ENCODE results near the gene TSTD1.
"Not testable (repeated sequence)": the region's sequence is repeated elsewhere in the genome, so short reads cannot be mapped to it uniquely, and the experiment has no call there.

The TSTD1 gene

DNA sequence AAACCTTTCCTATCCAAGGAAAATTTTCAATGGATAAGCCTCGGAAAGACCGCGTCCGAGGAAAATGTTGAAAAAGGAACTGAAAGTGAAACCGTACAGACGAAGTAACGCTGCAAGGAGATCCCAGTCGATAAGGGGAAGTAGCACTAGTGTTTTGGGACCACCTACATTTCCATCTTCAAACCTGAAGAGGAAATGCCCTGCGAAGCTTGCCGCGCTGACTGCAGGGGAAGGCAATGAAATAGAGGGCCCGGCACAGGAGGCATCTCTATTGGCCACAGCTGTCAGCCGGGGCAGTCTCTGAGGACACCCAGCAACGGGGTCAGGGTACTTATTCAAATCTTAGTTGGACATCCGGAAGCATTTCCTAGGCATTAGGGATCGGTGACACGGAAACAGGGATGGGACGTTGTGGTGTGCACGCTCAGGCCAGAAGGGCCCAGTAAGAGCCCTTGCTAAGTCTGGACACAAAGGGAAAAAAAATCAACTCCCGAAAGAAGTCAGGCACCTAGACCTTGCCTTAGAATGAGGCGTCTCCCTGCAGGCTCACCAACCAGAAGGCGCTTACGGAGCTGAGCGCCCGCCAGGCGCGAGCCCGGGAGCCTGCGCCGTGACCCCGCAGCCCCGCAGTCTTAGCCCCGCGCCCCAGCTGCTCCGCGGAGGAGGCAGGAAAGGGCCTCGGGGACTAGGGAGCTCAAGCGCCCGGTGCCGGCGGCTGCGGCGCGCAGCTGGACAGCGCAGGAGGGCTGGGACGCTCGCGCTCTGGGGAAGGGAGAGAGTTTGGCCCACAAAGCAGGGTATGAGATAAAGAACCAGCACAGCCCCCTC lies 6.4 kb upstream of the TSTD1 start:
- in situ Hi-C loops (cut with HindIII; ENCODE audit: low pct_ligation_motif_present, low pct_unique_long_range_greater_than_20kb, low sequenced_read_pairs), result no loop called here
- peak; percentile 63 for DNase-seq

DNA sequence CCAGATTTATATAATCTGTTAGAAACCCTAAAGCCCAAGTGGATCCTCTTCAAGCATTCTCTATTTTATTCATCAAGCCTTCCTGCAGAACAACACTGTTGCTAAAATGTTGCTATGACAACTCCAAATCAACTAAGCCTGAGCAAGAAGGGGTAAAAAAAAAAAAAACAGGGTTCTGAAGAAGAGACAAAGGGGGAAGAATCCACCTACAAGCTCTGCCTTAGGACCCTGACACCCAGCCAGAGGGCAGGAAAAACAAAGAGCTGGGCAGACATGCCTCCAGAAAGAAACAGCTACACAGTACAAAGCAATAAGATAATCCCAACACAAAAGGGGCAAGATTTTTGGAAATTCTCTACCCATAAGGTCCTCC lies 5.8 kb upstream of the TSTD1 start:
- in situ Hi-C loops (cut with HindIII; ENCODE audit: low pct_ligation_motif_present, low pct_unique_long_range_greater_than_20kb, low sequenced_read_pairs), result no loop called here
- no peak for DNase-seq

DNA sequence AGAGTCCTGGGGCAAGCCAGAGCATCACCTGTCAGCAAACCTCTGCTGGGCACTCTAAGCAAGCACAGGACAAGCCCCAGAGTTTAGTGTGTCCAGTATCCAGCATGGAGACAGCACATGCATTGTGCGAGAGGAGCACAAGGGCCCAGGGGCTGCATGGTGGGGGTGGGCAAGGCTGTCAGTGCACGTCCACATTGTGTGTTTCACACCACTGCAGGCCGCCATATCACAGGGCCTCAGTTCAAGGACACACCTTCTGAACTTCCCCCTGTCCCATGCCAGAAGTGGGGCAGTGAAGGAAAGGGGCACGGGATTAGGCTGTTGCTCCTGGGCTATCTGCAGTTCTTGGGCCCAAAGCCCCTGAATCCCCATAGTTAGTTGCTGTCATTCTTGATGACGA lies 782 bp upstream of the TSTD1 start:
- in situ Hi-C loops (cut with HindIII; ENCODE audit: low pct_ligation_motif_present, low pct_unique_long_range_greater_than_20kb, low sequenced_read_pairs), result no loop called here

DNA sequence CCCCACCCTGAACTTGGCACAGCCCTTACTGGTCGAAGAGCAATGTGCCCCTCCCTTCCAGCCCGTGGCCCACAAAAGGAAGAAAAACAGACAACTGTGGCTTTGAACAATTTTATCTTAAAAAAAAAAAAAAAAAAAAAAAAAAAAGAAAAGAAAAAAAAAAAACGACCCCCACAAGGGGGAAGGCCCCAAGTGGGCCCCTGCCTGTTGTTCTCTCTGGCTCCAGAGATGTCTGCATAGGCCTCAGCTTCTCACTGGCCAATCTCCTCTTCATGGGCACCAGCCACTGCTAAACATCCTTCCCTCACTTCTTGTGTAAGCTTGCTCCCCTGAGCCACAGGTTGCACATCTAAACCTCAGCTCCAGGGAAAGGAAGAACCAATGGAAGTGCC lies 386 bp upstream of the TSTD1 start:
- no peak for DNase-seq
- in situ Hi-C loops (cut with HindIII; ENCODE audit: low pct_ligation_motif_present, low pct_unique_long_range_greater_than_20kb, low sequenced_read_pairs), result no loop called here

More for the DNA sequence above, 782 bp upstream of the TSTD1 start:
- DNase-seq, result no peak

DNA sequence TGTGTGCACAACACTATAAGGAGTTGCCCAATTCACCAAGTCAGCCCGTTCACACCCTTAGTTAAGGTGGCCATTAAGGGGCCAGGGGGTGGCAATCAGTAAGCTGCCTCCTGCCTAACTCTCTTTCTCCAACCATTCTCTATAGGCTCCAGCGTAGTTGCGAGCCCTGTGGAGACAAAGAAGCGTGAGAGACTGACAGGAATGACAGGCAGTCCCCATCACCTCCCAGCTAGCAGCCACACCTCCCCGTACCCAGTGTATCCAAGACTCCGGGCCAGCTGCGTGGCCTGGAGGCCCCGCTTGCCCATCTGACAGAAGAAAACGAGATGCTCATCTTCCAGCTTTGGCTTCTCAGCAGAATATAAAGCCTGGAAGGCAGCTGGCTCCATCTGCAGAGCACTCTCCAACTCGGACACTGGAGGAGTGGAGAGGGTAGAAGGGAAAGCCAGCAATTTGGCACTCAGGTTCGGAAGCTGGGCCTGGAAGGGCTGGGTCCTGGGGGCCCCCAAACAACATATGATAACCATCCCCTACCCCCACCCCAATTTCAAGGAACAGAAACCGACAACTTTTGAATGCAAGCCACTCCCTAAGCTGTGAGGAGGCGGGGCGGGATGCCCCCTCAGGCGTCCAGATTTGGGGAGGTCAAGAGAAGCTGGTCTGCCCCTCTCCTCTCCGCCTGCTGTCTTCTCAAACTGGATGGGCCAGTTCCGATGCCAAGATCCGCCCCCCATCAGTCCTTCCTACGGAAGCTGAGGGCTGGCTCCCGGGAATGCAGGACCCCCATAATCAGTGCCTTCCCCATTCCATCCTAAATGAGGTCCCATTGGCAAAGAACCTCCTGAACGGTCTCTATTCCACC lies 872 bp downstream of the TSTD1 start:
- DNase-seq, result no peak
- in situ Hi-C loops (cut with HindIII; ENCODE audit: low pct_ligation_motif_present, low pct_unique_long_range_greater_than_20kb, low sequenced_read_pairs), result no loop called here

DNA sequence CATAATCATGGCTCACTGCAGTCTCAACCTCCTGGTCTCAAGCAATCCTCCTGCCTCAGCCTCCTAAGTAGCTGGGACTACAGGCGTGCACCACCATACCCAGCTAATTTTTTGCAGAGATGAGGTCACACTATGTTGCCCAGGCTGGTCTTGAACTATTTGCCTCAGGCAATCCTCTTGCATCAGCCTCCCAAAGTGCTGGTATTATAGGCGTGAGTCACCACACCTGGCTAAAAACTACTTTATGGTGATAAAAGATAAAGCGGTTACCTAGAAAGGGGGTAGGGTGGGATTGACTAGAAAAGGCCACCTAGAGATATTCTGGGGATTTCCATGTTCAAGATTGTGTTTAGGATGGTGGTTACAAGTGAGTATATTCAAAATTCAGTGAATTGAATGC lies 5.0 kb downstream of the TSTD1 start:
- in situ Hi-C loops (cut with HindIII; ENCODE audit: low pct_ligation_motif_present, low pct_unique_long_range_greater_than_20kb, low sequenced_read_pairs), result no loop called here
- DNase-seq, result no peak

DNA sequence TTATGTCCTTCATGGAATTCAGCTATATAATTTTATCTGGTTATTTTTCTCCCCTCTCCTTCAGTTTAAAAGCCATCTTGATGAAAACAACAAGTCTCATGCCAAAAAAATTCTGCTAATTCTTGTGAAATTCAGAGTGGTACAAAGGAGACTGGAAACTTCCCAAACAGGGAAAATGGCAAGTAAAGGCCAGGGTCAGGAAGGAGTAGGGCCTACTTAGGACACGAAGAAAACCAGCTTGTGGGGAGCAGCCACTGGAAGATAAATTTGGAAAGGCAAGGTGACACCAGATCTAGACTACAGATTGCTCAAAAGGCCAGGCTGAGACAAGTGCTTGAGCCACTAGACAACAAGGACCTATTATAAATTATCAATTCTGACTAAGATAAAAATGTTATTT lies 6.4 kb downstream of the TSTD1 start:
- in situ Hi-C loops (cut with HindIII; ENCODE audit: low pct_ligation_motif_present, low pct_unique_long_range_greater_than_20kb, low sequenced_read_pairs), result no loop called here

DNA sequence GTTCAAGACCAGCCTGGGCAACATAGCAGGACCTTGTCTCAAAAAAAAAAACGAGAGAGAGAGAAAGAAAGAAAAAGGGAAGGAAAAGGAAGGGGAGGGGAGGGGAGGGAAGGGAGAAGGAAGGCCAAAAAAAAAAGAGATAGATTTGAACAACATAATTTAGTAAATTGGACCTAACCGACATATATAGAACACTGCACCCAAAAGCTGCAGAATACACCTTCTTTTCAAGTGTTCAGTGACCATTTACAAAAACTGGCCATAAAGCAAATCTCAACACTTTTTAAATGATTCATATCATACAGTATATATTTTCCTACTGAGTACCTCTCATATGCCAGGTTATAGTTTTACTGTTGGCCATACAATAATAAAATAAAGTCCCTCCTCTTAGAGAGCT lies 6.9 kb downstream of the TSTD1 start:
- in situ Hi-C loops (cut with HindIII; ENCODE audit: low pct_ligation_motif_present, low pct_unique_long_range_greater_than_20kb, low sequenced_read_pairs), result no loop called here

More for the DNA sequence above, 6.4 kb downstream of the TSTD1 start:
- DNase-seq, result no peak

DNA sequence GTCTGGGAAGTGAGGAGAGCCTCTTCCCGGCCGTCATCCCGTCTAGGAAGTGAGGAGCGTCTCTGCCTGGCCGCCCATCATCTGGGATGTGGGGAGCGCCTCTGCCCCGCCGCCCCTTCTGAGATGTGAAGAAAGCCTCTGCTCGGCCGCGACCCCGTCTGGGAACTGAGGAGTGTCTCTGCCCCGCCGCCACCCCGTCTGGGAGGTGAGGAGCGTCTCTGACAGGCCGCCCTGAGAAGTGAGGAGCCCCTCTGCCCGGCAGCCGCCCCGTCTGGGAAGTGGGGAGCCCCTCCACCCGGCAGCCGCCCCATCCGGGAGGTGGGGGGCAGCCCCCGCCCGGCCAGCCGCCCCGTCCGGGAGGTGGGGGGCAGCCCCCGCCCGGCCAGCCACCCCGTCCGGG lies 9.3 kb downstream of the TSTD1 start:
- in situ Hi-C loops (cut with HindIII; ENCODE audit: low pct_ligation_motif_present, low pct_unique_long_range_greater_than_20kb, low sequenced_read_pairs); DNase-seq: not testable (repeated sequence)

More for the DNA sequence above, 6.9 kb downstream of the TSTD1 start:
- DNase-seq, result no peak

DNA sequence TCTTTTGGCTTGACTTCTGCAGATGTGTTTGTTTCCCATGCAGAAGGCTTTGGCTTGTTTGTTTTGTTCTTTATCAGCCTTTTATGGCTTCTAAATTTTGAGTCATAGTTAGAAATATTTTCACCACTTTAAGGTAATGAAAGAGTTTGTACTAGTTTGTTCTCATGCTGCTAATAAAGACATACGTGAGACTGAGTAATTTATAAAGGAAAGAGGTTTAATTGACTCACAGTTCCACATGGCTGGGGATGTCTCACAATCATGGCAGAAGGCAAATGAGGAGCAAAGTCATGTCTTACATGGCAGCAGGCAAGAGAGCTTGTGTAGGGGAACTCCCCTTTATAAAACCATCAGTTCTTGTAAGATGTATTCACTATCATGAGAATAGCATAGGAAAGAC lies 11.8 kb downstream of the TSTD1 start:
- DNase-seq; in situ Hi-C loops (cut with HindIII; ENCODE audit: low pct_ligation_motif_present, low pct_unique_long_range_greater_than_20kb, low sequenced_read_pairs): not testable (repeated sequence)

DNA sequence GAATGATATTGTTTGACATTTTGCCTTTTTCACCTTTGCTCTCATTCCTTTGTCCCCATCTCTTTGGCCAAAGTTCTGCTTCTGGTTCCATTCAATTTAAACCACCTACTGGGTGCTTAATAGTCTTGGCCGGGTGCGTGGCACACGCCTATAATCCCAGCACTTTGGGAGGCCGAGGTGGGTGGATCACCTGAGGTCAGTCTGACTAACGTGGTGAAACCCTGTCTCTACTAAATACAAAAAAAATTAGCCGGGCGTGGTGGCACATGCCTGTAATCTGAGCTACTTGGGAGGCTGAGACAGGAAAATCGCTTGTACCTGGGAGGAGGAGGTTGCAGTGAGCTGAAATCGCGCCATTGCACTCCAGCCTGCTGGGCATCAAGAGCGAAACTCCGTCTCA lies 16.3 kb downstream of the TSTD1 start:
- in situ Hi-C loops (cut with HindIII; ENCODE audit: low pct_ligation_motif_present, low pct_unique_long_range_greater_than_20kb, low sequenced_read_pairs); DNase-seq: not testable (repeated sequence)

DNA sequence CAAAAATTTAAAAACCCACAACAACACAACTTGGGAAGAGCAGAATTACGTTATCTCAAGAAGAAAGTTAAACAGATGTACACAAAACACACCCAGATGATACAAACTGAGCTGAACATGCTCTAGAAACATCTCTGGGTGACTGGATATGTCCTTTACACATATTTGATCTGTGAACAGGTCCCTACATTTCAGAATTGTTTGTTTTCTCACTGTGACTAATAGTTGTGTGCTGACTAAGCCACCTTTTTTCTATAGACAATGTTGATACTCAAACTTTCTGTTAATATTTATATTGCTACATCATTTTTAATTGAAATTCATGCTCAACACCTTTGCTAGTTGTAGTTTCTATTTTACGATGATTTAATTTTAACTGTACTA lies 16.8 kb downstream of the TSTD1 start:
- in situ Hi-C loops (cut with HindIII; ENCODE audit: low pct_ligation_motif_present, low pct_unique_long_range_greater_than_20kb, low sequenced_read_pairs), result no loop called here
- no peak for DNase-seq

DNA sequence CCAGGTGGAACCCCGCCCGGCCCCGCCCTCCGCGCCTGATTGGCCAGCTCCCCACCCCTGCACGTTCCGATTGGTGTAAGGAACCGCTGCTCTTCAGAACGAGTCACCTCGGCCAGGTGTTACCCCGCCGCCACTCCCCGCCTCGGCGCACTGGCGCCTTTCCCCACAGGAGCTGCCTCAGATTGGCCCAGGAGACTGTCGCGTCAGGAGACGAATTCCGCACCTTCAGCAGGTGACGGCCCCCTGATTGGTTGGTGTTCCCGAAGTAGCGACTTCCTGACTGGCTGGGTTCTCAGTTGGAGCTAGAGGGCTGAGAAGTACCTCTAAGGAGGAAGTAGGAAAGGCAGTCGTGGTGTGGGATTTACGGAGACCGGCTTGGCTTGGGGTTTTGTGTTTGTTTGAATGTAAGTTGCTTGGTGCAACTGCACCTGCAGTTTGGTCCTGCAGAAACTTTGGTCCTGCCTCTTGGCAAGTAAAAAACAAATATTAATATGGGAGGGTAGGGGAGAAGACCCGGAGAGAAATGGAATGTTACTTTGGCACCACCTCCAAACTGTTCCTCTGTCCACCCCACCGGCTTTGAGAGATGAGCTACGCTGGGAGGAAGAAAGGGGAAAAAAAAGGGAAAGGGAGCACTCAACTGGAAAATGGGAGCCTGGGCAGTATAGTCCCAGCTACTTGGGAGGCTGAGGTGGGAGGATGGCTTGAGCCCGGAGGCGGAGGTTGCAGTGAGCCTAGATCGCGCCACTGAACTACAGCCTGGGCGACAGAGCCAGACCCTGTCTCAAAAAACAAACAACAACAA lies 17.4 kb downstream of the TSTD1 start:
- peak; percentile 90 for DNase-seq

DNA sequence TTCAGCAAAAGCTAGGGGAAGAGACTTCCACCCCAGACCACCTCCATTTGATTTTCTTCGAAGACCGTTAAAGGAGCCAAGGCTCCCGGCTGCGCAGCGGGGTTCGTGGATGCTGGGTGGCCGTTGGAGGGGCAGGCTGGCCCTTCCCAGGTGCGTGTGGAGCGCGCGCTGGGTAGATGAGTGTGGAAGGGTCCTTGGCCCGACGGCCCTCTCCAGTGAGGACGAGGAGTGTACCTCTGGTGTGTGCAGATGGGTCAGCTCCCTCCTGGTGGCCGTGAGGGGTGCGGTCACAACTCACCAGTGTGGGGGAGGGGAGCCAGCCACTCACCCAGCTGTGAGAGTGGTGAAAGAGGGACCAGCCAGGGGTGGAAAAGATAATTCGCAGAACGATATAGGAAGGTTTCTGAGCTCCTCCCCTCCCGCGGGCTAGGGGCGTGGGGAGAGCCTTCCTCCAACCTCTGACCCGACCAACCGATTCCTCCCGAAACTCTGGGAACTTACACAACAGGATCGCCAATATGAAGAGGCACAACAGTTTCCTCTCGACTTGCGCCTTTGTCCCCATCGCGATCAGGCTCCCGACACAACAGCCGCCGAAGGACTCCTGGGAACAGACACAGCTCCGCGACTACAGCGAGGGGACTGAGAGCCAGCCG lies 18.1 kb downstream of the TSTD1 start, which contains the start of gene F11R:
Gene F11R, minus strand, starts transcription at position 644 of the 656 bp plus-strand sequence. Its CDS starts 79 bp downstream, at position 565.
- in situ Hi-C loops (cut with HindIII; ENCODE audit: low pct_ligation_motif_present, low pct_unique_long_range_greater_than_20kb, low sequenced_read_pairs), result no loop called here
- DNase-seq, result peak; percentile 48

More for the DNA sequence above, 17.4 kb downstream of the TSTD1 start:
- in situ Hi-C loops (cut with HindIII; ENCODE audit: low pct_ligation_motif_present, low pct_unique_long_range_greater_than_20kb, low sequenced_read_pairs), result no loop called here

DNA sequence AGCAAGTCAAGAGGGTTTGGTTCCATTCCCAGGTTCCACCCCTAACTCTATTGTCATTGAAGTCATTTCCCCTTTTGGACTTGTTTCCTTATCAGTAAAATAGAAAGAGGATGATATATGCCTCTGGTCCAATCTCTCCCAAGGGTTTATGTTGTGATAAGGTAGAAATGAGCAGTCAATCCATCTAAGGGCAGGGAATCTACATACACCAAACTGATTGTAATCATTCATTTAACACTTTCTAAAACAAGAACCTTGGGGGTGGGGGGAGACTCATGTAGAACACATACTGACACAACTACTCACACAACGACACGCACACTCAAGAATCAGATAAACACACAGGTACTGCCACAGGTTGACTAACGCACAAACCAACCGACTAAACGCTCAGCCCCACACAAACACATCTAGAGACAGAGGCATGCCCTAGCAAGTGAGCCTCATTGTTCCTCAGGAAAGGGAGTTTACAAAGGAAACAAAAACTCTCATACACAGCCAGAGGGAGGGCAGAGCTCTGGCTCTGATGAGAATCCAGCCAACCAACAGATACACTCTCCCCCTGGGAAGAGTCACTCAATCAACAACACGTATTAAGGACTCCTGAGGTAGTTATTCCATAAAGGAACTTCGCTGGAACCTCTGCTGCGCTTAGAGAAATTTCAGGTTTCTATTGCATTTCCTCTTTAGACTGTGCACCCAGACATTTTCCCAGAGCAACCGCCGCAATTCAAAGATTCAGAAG lies 18.8 kb downstream of the TSTD1 start:
- in situ Hi-C loops (cut with HindIII; ENCODE audit: low pct_ligation_motif_present, low pct_unique_long_range_greater_than_20kb, low sequenced_read_pairs), result no loop called here
- no peak for DNase-seq

DNA sequence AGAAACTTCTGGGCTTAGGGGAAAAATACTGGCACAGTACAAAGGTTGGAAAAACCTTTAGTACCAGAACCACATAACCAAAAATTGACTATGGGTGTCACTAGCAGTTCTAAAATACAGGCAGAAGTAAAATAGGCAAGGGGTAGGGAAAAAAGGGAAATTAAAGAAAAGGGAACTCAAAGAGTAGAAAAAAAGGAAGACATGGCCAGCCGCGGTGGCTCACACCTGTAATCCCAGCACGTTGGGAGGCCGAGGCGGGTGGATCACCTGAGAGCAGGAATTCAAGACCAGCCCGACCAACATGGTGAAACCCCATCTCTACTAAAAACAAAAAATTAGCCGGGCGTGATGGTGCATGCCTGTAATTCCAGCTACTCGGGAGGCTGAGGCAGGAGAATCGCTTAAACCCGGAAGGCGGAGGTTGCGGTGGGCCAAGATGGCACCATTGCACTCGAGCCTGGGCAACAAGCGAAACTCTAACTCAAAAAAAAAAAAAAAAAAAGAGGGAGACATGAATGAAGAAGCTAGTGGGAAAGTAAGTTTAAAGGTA lies 19.6 kb downstream of the TSTD1 start:
- in situ Hi-C loops (cut with HindIII; ENCODE audit: low pct_ligation_motif_present, low pct_unique_long_range_greater_than_20kb, low sequenced_read_pairs); DNase-seq: not testable (repeated sequence)

DNA sequence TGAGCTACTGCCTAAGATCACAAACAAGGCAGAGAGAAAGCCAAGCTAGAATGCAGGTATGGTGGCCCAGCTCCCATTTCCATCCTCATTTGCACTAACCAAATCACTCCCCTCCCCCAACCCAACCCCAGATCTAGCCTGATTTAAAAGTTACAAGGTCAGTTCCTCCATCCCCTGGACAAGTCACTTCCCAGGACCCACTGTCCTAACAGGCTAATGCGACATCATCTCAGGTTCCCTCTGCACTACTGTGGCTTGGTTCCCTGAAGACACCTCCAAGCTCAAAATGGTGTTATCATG lies 20.2 kb downstream of the TSTD1 start:
- no peak for DNase-seq
- in situ Hi-C loops (cut with HindIII; ENCODE audit: low pct_ligation_motif_present, low pct_unique_long_range_greater_than_20kb, low sequenced_read_pairs), result no loop called here

Measured in ACHN (cell line).